ENCODE measurements around the gene NUDT8.

The NUDT8 gene

GRCh38 chr11:67648140-67648795 lies 18.5 kb upstream of the NUDT8 start:
- Histone ChIP-seq H3K27me3 (ENCODE audit: control insufficient read depth in 2 of 2, insufficient read depth in 2 of 2, low read length in 2 of 2) (peaks cover 0 to 2% of the 10 kb centered on the region in 2 donors), H3K27ac (ENCODE audit: low read depth in 2 of 2, low read length in 2 of 2) (no peak overlapping the region)

GRCh38 chr11:67647471-67647870 lies 17.7 kb upstream of the NUDT8 start:
- no peak overlapping the region for H3K27ac ChIP-seq (ENCODE audit: low read depth in 2 of 2, low read length in 2 of 2)
- H3K9me3 ChIP-seq (ENCODE audit: control insufficient read depth in 2 of 2, low read length in 2 of 2): no peaks in the 10 kb centered on the region
- H3K4me1 ChIP-seq (ENCODE audit: control insufficient read depth in 2 of 2, insufficient read depth in 2 of 2, low read length in 2 of 2): peaks cover 26 to 30% of the 10 kb centered on the region in 2 donors
- H3K36me3 ChIP-seq (ENCODE audit: control insufficient read depth in 2 of 2, insufficient read depth in 2 of 2, low read length in 2 of 2): no peaks in the 10 kb centered on the region
- H3K4me3 ChIP-seq (ENCODE audit: low read length in 2 of 2): no peak overlapping the region
- peaks cover 0 to 2% of the 10 kb centered on the region in 2 donors for H3K27me3 ChIP-seq (ENCODE audit: control insufficient read depth in 2 of 2, insufficient read depth in 2 of 2, low read length in 2 of 2)
- H3K9ac ChIP-seq (ENCODE audit: low read depth in 1 of 2, low read length in 2 of 2): peak overlapping the region in 1 of 2 donors; percentile 60

More at GRCh38 chr11:67648140-67648795, 18.5 kb upstream of the NUDT8 start:
- Histone ChIP-seq H3K9ac (ENCODE audit: low read depth in 1 of 2, low read length in 2 of 2) (no peak overlapping the region), H3K4me1 (ENCODE audit: control insufficient read depth in 2 of 2, insufficient read depth in 2 of 2, low read length in 2 of 2) (peaks cover 29 to 30% of the 10 kb centered on the region in 2 donors), H3K9me3 (ENCODE audit: control insufficient read depth in 2 of 2, low read length in 2 of 2) (no peaks in the 10 kb centered on the region), H3K36me3 (ENCODE audit: control insufficient read depth in 2 of 2, insufficient read depth in 2 of 2, low read length in 2 of 2) (no peaks in the 10 kb centered on the region), H3K4me3 (ENCODE audit: low read length in 2 of 2) (no peak overlapping the region)

DNA sequence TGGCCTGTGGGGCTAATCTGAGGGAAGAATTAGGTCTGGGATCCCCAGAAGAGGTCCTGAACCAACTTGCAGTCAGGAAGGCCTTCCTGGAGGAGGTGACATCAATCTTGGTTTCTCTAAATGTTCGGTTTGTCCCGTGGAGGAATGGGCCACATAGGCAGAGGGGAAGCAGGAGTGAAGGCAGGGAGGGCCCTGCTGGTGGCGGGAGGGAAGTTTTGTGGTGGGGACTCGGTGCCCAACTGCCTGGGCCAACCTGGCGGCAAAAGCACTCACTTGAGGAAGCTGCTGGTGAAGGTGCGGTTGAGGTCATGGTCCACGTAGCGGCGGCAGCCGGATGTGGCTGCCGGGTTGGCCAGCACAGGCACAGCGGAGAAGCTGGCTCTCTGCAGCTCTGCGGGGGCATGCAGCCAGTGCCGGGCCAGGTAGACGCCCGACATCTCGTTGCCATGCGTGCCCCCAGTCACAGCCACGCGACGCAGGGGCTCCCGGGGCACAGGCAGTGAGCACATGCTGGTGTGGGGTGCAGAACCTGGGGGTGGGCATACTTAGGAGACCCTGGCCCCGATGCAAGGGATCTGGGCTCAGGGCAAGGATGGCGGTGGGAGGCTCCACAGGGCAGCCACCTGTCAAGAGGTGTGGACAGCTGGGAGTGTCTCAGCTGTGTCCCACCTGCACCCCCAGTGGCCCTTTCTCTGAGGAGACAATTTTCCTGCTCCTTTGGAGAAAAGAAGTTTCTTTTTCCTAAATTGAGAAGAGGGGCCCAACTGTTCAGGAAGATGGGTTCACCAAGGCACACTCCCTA lies 17.0 kb upstream of the NUDT8 start:
- Histone ChIP-seq H3K36me3 (ENCODE audit: control insufficient read depth in 2 of 2, insufficient read depth in 2 of 2, low read length in 2 of 2) (no peaks in the 10 kb centered on the region), H3K27ac (ENCODE audit: low read depth in 2 of 2, low read length in 2 of 2) (peak overlapping the region; percentile 43 to 79), H3K9me3 (ENCODE audit: control insufficient read depth in 2 of 2, low read length in 2 of 2) (no peaks in the 10 kb centered on the region), H3K9ac (ENCODE audit: low read depth in 1 of 2, low read length in 2 of 2) (peak overlapping the region in 1 of 2 donors; percentile 60), H3K4me3 (ENCODE audit: low read length in 2 of 2) (peak overlapping the region in 1 of 2 donors; percentile 36), H3K4me1 (ENCODE audit: control insufficient read depth in 2 of 2, insufficient read depth in 2 of 2, low read length in 2 of 2) (peaks cover 26 to 30% of the 10 kb centered on the region in 2 donors), H3K27me3 (ENCODE audit: control insufficient read depth in 2 of 2, insufficient read depth in 2 of 2, low read length in 2 of 2) (peaks cover 0 to 2% of the 10 kb centered on the region in 2 donors)

DNA sequence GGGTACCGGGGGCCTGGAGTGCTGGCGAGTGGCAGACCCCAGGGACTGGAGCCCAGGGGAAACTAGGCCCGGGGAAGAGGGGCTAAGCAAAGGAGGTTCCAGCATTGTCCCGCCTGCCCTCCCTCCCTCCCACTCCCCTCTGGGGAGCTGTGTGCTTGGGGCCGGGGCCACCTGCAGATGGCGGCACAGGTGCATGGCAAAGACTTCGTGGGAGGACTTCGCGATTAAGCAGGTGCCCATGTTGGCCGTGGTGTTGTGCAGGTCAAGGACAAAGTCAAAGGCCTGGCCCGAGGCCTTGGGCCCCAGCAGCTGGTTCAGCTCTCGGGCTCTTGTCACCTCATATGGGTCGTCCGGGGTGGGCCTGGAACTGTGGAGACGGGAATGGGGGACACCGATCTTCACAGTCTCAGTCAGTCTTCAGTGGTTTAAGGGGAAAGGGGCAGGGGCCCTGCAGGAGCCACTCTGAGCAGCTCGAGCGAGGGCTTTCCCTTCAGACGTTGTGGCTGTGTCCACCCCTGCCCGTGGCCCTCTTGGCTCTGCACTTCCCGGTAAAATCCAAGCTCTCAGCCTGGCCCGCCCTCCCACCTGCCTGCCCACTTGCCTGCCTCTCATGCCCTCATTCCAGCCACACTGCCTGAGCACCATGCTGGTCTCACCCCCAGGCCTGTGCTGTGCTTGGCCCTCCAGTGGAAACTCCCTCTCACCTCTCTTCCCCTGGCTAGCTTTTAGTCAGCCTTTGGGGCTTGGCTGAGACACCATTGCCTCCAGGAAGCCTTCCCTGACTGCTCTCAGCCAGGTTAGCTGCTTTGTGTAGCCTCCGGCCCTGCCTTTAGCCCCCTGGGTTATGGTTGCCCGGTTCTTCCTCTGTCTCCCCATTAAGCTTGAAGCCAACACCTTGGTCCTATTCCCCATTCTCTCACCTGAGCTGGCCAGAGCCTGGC lies 16.1 kb upstream of the NUDT8 start:
- peak overlapping the region; percentile 43 to 79 for H3K27ac ChIP-seq (ENCODE audit: low read depth in 2 of 2, low read length in 2 of 2)
- no peak overlapping the region for H3K4me3 ChIP-seq (ENCODE audit: low read length in 2 of 2)
- peaks cover 0 to 2% of the 10 kb centered on the region in 2 donors for H3K27me3 ChIP-seq (ENCODE audit: control insufficient read depth in 2 of 2, insufficient read depth in 2 of 2, low read length in 2 of 2)

GRCh38 chr11:67644472-67645418 lies 15.0 kb upstream of the NUDT8 start:
- peaks cover 19 to 29% of the 10 kb centered on the region in 2 donors for H3K4me1 ChIP-seq (ENCODE audit: control insufficient read depth in 2 of 2, insufficient read depth in 2 of 2, low read length in 2 of 2)
- H3K9ac ChIP-seq (ENCODE audit: low read depth in 1 of 2, low read length in 2 of 2): no peak overlapping the region
- no peaks in the 10 kb centered on the region for H3K36me3 ChIP-seq (ENCODE audit: control insufficient read depth in 2 of 2, insufficient read depth in 2 of 2, low read length in 2 of 2)
- H3K9me3 ChIP-seq (ENCODE audit: control insufficient read depth in 2 of 2, low read length in 2 of 2): no peaks in the 10 kb centered on the region
- H3K4me3 ChIP-seq (ENCODE audit: low read length in 2 of 2): no peak overlapping the region
- H3K27me3 ChIP-seq (ENCODE audit: control insufficient read depth in 2 of 2, insufficient read depth in 2 of 2, low read length in 2 of 2): peaks cover 0 to 2% of the 10 kb centered on the region in 2 donors
- H3K27ac ChIP-seq (ENCODE audit: low read depth in 2 of 2, low read length in 2 of 2): no peak overlapping the region

More for the DNA sequence above, 16.1 kb upstream of the NUDT8 start:
- Histone ChIP-seq H3K4me1 (ENCODE audit: control insufficient read depth in 2 of 2, insufficient read depth in 2 of 2, low read length in 2 of 2) (peaks cover 26 to 30% of the 10 kb centered on the region in 2 donors), H3K36me3 (ENCODE audit: control insufficient read depth in 2 of 2, insufficient read depth in 2 of 2, low read length in 2 of 2) (no peaks in the 10 kb centered on the region), H3K9ac (ENCODE audit: low read depth in 1 of 2, low read length in 2 of 2) (peak overlapping the region in 1 of 2 donors; percentile 60), H3K9me3 (ENCODE audit: control insufficient read depth in 2 of 2, low read length in 2 of 2) (no peaks in the 10 kb centered on the region)

GRCh38 chr11:67644042-67644441 lies 14.3 kb upstream of the NUDT8 start:
- no peaks in the 10 kb centered on the region for H3K36me3 ChIP-seq (ENCODE audit: control insufficient read depth in 2 of 2, insufficient read depth in 2 of 2, low read length in 2 of 2)
- peaks cover 18 to 29% of the 10 kb centered on the region in 2 donors for H3K4me1 ChIP-seq (ENCODE audit: control insufficient read depth in 2 of 2, insufficient read depth in 2 of 2, low read length in 2 of 2)
- no peak overlapping the region for H3K9ac ChIP-seq (ENCODE audit: low read depth in 1 of 2, low read length in 2 of 2)
- no peaks in the 10 kb centered on the region for H3K9me3 ChIP-seq (ENCODE audit: control insufficient read depth in 2 of 2, low read length in 2 of 2)
- no peaks in the 10 kb centered on the region for H3K27me3 ChIP-seq (ENCODE audit: control insufficient read depth in 2 of 2, insufficient read depth in 2 of 2, low read length in 2 of 2)
- H3K4me3 ChIP-seq (ENCODE audit: low read length in 2 of 2): no peak overlapping the region
- H3K27ac ChIP-seq (ENCODE audit: low read depth in 2 of 2, low read length in 2 of 2): no peak overlapping the region

DNA sequence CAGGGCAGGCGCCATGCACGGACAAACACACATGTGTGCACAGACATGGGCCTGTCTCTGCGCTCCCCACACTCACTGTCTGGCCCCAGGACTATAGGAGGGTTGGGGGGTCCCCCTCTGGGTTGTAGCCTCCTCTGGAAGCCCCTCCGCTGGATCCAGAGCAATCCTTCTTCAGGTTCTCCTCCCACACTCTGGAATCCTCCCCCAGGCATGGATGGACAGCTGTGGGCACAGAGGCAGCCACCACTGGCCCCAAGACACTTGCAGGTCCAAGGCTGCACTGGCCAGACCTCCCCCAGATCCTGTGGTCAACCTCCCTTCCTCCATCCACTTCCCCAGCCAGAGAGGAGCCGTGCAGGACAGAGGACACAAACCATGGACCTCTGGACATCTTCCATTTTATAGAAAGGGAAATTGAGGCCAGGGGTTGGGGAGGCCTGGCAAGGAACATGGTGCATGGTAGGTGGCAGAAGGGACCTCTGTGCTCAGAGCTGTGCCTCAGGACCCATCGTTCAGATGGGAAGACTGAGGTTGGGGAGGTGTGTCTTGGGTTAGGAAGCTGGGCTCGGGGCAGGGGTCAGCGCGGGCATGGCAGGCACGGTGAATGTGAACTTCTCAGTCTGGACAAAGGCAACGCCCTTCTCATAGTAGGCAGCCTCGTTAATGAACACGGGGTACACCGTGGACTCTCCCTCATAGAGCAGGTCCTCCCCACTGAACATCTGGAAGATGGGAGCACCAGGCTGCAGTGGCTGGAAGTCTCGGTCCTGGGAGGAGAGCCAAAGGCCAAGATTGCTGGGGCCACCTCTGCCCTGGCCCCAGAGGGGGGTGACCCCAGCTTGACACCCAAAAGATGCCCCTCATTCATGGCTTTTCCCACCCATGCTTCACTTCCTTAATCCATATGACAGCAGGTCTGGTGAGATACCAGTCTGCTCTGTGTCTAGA lies 12.7 kb upstream of the NUDT8 start:
- Histone ChIP-seq H3K9ac (ENCODE audit: low read depth in 1 of 2, low read length in 2 of 2) (no peak overlapping the region), H3K9me3 (ENCODE audit: control insufficient read depth in 2 of 2, low read length in 2 of 2) (no peaks in the 10 kb centered on the region), H3K27ac (ENCODE audit: low read depth in 2 of 2, low read length in 2 of 2) (no peak overlapping the region), H3K27me3 (ENCODE audit: control insufficient read depth in 2 of 2, insufficient read depth in 2 of 2, low read length in 2 of 2) (no peaks in the 10 kb centered on the region), H3K36me3 (ENCODE audit: control insufficient read depth in 2 of 2, insufficient read depth in 2 of 2, low read length in 2 of 2) (no peaks in the 10 kb centered on the region), H3K4me3 (ENCODE audit: low read length in 2 of 2) (no peak overlapping the region), H3K4me1 (ENCODE audit: control insufficient read depth in 2 of 2, insufficient read depth in 2 of 2, low read length in 2 of 2) (peaks cover 19 to 22% of the 10 kb centered on the region in 2 donors)

GRCh38 chr11:67641338-67642172 lies 11.8 kb upstream of the NUDT8 start:
- H3K36me3 ChIP-seq (ENCODE audit: control insufficient read depth in 2 of 2, insufficient read depth in 2 of 2, low read length in 2 of 2): no peaks in the 10 kb centered on the region
- peaks cover 10 to 14% of the 10 kb centered on the region in 2 donors for H3K4me1 ChIP-seq (ENCODE audit: control insufficient read depth in 2 of 2, insufficient read depth in 2 of 2, low read length in 2 of 2)
- H3K27me3 ChIP-seq (ENCODE audit: control insufficient read depth in 2 of 2, insufficient read depth in 2 of 2, low read length in 2 of 2): no peaks in the 10 kb centered on the region
- H3K9me3 ChIP-seq (ENCODE audit: control insufficient read depth in 2 of 2, low read length in 2 of 2): no peaks in the 10 kb centered on the region
- H3K27ac ChIP-seq (ENCODE audit: low read depth in 2 of 2, low read length in 2 of 2): no peak overlapping the region
- H3K4me3 ChIP-seq (ENCODE audit: low read length in 2 of 2): no peak overlapping the region
- H3K9ac ChIP-seq (ENCODE audit: low read depth in 1 of 2, low read length in 2 of 2): no peak overlapping the region

All from mucosa of rectum (tissue), 2 donors.